HG03139 (cell line): ENCODE measurements around the gene CHRD.
"Not testable (repeated sequence)": the region's sequence is repeated elsewhere in the genome, so short reads cannot be mapped to it uniquely, and the experiment has no call there.

ENCODE experiments used
- ATAC-seq: cut with Tn5 transposase; IDR thresholded peaks from one replicate; pipeline ENCODE4 v1.9.1; 2021; ENCODE audit not compliant: unreplicated experiment

The CHRD gene

DNA sequence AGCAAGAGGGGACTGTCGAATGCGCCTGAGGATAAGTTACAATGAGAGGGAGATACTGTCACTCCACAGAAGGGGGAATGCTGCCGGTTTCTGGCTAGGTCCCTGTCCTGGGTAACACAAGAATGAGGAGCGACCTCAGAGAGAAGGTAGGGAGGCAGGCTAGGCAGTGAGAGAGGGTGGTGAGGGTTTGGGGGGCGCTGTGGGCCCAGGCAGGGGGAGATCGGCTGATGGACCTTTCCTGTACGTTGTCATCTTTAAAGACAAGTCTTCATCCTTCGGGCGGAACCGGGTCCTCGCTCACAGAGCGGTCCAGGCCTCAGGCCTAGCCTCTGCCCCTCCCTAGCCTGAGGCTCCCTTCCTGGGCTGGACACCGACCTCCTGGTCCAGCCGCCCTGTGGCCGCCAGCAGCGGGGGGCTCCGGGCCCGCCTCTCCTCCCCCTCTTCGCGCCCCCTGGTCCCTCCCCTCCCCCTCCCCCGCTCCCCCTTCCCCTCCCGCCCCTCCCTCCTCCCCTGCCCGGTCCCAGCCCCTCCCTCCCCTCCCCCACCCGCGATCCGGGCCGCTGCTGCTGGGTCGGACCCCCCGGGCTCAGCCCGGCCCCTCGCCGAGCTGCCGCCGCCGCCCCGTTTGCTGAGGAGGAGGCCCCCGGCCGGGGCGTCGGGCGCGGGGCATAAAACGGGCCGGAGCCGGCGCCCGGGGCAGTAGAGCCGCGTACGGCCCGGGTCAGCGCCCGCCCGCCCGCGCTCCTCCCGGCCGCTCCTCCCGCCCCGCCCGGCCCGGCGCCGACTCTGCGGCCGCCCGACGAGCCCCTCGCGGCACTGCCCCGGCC lies at the start of gene CHRD:
CHRD (plus strand) TSS at position 697 of the 827 bp plus-strand sequence. CDS start 265 bp downstream, outside the sequence.
- no peak for ATAC-seq

DNA sequence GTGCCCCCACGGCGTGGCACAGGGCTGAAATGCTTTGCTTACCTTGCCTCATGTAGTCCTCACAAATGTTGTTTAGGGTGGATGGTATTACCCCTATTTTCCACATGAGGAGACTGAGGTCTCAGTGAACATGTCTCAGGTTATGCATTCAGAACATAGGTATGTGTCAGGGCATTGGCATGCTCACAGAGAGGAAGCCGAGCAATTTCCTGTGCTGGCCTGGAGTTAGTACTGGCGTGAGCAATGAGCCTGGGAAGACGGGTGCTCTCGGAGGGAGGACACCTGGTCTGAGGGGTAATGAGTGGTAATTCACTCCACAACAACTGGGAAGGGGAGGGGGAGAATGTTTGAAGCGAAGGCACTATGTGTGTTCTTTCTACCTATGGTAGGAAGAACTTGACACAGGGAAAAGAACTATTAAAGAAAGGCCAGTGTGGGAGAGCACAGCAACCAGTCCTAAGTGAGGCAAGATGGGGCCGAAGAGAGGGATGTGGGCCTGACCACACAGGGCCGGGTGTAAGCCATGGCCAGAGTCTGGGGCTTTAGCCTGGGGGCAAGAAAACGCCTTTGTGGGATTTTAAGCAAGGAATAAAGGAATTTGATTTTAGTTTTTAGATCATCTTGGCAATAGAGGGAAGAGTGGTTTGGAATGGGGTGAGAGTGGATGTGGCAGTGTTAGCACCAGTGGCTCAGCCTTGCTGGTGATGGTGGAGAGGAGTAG lies 47.3 kb upstream of the CHRD start:
- no peak for ATAC-seq

DNA sequence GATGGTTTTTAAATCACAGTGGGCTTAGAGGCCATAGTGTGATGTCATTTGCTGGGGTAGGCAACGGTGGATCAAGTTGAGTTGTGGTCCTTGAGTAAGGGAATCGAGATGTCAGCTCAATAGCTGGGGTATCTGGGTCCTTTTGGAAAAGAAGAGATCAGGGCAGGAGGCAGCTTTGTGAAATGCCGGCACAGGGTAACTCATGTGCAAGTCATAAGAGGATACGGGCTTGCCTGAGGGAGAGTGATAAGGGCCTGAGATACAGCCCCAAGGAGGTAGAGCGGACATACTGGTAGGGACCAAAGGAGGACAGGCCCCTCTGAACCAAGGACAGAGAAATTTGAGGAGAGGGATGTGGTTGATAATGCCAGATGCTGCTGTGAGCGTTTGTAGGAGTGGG lies 46.7 kb upstream of the CHRD start:
- ATAC-seq: no peak

DNA sequence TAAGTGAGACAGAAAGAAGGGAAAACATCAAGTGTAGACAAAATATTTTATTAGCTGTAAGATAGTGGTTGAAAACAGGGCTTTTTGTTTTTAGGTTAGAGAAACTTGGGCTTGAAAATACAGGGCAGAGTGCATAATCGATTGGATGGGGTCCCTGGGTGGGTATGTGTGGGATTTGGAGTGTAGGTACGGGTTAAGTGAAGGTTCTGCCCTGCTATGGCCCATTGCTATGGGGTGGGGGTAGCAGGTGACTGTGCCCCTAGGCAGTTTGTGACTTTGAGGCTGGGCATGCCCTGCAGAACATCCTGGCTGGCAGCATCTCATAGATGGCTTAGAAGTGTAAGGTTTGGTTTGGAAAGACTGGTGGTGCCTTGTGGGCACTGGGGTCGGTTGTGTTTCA lies 46.2 kb upstream of the CHRD start:
- no peak for ATAC-seq

DNA sequence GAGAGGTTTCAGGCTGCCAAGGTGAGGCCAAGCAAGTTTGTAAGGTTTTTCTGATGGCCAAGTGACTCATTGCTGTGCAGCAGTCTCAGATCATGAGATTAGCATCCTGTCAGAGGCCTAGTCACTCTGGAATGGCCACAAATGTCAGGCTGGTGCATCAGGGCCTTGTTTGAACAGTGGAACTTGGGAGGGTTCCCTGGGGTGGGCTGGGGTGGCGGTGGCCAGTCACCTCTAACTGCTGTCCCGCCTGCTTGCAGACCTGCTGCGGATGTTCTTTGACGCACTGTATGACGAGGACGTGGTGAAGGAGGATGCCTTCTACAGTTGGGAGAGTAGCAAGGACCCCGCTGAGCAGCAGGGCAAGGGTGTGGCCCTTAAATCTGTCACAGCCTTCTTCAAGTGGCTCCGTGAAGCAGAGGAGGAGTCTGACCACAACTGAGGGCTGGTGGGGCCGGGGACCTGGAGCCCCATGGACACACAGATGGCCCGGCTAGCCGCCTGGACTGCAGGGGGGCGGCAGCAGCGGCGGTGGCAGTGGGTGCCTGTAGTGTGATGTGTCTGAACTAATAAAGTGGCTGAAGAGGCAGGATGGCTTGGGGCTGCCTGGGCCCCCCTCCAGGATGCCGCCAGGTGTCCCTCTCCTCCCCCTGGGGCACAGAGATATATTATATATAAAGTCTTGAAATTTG lies 45.2 kb upstream of the CHRD start:
- no peak for ATAC-seq

DNA sequence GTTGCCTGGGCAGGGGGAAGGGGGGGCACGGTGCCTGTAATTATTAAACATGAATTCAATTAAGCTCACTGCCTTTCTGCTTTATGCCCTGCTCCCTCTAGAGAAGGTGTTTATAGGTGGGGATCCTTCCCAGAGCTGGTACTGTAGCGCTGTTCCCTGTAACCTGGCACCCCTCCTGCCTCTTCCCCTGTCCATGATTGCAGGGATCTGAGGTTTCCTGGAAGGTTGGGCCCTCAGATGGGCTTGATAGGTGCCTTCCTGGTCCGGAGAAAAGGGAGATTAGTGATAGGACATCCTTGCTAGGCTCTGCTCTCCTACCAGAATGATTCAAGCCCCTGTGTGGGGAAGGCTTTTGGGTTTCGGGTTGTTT lies 44.6 kb upstream of the CHRD start:
- no peak for ATAC-seq

DNA sequence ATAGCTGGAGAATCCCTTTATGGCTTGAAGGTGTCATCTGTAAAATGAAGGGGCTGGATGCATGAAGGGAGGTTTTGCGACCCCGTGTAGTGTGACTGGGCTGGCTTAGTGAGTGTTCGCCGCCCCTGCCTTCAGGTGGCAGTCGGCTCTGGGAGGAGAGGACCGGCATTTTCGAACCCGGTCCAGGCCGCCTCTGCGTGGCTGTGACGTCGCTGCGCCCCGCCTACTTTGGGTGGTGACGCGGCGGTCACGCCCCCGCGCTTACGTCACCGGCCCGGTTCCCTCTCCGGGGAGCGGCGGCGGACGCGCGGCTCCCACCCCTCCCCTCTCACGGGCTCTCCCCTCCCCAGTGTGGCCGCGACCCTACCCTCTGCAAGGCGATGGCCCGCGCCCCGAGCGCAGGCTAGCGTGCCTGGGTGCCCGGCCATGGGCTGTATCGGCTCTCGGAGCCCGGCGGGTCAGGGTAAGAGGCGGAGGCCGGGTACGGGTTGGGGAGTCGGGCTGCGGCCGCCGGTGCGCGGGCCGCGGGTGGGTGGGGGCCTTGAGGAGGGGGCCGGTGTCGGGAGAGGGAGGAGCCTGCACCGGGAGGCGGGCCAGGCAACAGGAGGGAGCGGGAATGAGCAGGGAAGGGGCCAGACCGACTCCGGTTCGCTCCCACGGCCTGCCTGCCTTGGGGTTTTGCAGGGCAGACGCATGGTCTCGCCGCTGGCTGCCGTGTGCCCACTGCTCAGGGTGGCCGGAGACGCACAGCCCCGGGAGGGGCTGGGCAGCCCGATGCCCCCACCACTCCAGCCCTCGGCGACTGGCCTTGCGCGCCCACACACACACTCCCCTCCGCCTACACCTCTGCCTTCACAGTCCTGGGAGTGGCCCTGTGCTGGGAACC lies 44.0 kb upstream of the CHRD start:
- ATAC-seq: peak; percentile 57

DNA sequence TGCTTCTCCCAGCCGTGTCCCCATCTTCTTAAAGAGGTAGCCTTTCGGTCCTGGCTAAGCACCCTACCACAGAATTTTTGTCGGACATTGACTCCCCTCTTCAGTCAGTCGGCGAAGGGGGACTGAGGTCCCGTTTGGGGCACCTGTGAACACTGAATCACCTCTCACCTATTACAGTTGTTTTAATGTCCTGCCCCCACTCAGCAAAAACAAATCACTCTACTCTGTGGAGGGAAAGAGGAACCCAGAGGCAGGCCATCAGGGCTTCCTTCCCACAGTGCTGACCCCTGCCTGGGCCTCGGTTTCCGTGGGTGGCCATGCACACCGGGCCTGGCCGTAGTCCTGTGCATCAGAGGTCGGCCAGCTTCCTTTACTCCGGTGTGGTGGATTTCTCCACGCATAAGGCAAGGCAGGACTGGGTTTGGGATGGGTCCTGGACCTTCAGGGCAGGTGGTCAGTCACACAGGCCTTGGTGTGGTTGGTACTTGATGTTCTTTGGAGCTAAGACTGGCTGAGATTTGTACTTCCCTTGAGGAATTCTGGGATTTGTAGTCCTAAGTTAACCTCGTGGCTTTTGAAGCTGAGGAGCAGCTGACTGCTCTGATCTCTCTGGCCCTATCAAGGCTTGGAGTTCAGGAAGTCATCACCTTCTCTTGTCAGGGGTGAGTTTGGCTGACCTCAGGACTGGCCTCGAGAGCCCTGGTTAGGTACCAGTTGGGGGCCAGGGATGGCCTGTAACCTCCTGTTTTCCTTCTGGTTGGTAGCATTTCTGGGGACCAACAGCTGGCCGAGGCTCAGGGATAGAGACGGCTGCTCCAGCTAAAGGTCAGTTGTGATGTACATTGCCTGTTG lies 43.1 kb upstream of the CHRD start:
- ATAC-seq: no peak

DNA sequence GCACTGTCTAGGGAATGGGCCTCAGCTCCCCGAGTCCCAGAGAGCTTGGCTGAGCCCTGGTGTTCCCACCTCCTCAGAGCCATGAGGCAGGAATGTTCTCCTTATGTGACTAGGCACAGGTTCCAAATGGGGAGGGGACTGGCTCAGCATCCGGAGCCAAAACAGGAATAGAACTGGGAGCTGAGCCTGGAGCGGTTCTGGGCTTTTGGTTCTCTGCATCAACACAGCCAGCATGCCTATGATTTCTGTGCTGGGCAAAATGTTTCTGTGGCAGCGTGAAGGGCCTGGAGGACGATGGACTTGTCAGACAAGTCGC lies 42.5 kb upstream of the CHRD start, which contains the start of gene FAM131A:
FAM131A (plus strand) TSS at position 202 of the 316 bp plus-strand sequence; CDS start at position 233, 31 bp downstream.
- ATAC-seq: no peak

DNA sequence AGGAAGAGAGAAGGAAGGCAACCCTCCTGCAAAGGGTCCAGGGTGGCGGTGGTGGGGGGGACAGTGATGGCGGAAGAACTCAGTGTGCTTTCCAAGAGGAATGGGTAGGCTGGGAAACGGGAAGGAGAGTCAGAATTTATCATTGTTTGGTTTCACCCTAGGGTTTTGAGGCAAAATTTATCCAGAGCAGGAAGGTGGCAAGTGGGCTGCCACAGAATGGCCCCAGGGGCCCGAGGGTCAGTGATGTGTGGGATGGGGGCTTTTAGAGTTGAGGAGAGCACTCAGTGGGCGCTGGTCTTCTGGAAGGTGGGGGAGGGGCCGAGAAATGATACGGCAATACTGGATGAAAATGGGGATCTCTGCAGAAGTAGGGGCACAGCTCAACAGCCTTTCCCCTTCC lies 41.9 kb upstream of the CHRD start:
- no peak for ATAC-seq

DNA sequence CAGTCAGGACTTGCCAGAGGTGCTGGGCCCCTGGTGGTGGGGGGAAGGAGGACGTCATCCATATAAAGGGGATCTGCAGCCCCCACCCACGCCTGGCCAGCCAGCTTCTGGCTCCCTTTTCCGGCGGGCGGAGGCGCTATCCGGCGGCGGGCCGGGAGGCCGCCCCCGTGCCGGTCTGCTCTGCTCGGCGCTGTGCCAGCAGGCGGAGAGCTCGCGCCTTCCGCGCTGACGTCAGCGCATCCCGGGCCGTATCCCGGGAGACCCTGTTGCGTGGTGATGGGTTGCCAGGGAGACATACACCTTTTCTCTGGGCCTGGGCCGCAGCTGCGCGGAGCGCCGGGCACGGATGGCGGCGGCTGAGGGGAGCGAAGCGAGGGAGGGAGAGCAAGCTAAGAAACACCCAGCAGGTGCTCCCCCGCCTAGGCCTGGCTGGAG lies 41.3 kb upstream of the CHRD start:
- ATAC-seq: no peak

DNA sequence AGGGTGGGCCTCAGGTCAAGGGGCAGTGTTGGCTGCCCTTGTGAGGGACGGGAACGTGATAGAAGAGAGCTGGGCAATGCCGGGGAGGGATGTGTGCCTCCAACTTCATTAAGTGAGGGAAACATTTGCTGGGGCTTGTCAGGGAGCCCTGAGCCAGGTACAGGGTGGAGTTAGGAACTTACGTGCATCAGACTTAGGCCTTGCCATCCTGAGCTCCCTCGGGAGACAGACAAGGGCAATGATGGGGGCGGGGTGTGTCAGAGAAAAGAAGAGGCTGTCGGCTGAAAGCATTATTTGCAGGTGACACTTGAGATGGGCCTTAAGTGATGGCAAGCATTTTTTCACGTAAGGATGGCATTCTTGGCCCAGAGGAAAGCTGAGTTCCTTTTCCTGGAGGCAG lies 40.9 kb upstream of the CHRD start:
- ATAC-seq: no peak

DNA sequence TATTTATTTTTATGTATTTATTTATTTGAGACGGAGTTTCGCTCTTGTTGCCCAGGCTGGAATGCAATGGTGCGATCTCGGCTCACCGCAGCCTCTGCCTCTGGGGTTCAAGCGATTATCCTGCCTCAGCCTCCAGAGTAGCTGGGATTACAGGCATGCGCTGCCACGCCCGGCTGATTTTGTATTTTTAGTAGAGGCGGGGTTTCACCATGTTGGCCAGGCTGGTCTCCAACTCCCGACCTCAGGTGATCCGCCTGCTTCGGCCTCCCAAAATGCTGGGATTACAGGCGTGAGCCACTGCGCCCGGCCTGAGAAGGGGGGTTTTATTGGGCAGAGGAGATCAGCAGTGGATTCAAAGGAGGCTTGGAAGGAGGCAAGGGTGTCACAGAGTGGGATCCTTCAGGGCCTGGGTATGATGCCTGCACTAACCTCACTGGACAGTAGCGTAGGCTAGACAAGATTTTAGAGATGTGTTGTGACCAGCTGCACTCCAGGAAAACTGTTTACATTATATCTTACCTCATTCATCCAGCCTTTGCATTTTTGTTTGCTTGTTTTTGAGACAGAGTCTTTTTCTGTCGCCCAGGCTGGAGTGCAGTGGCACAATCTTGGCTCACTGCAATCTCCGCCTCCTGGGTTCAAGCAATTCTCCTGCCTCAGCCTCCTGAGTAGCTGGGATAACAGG lies 40.3 kb upstream of the CHRD start:
- not testable (repeated sequence) for ATAC-seq

DNA sequence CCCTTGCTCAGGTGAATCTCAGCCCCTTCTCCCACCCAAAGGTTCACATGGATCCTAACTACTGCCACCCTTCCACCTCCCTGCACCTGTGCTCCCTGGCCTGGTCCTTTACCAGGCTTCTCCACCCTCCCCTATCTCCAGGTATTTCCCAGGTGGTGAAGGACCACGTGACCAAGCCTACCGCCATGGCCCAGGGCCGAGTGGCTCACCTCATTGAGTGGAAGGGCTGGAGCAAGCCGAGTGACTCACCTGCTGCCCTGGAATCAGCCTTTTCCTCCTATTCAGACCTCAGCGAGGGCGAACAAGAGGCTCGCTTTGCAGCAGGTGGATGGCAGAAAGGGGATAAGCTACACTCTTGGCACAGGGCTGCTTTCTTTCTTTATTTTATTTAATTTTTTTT lies 37.9 kb upstream of the CHRD start:
- ATAC-seq: no peak

DNA sequence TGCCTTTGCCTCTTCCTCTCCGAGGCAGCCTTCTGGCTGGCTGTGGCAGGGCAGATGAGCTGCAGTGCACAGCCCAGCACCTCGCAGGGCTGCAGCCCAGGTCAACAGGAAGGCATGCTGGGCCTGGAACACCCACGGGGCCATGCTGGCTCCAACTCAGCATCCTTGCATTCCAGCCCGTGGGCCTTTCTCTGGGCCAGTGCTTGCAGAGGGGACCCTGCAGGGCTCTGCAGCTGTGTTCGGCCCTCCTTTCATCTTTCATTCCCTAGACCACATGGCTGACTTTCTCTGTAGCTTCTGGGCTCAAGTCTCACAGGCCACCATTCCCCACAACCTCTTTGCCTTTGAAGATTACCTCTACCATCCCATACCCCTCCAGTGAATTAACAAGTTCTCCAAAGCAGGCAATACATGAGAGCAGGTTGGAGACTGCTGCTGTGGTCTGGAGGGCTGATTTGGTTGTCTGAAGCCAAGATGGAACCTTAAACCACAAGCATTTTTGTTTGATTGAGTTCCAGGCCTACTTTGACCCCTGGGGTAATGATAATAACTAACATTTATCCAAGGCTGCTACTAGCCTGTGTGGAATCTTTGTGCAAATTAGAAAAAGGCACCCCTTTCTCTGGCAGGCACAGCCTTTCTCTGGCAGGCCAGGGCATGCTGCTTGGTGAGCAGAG lies 36.5 kb upstream of the CHRD start:
- ATAC-seq: no peak

DNA sequence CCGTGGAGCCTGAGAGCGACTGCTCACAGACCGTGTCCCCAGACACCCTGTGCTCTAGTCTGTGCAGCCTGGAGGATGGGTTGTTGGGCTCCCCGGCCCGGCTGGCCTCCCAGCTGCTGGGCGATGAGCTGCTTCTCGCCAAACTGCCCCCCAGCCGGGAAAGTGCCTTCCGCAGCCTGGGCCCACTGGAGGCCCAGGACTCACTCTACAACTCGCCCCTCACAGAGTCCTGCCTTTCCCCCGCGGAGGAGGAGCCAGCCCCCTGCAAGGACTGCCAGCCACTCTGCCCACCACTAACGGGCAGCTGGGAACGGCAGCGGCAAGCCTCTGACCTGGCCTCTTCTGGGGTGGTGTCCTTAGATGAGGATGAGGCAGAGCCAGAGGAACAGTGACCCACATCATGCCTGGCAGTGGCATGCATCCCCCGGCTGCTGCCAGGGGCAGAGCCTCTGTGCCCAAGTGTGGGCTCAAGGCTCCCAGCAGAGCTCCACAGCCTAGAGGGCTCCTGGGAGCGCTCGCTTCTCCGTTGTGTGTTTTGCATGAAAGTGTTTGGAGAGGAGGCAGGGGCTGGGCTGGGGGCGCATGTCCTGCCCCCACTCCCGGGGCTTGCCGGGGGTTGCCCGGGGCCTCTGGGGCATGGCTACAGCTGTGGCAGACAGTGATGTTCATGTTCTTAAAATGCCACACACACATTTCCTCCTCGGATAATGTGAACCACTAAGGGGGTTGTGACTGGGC lies 35.1 kb upstream of the CHRD start:
- no peak for ATAC-seq

DNA sequence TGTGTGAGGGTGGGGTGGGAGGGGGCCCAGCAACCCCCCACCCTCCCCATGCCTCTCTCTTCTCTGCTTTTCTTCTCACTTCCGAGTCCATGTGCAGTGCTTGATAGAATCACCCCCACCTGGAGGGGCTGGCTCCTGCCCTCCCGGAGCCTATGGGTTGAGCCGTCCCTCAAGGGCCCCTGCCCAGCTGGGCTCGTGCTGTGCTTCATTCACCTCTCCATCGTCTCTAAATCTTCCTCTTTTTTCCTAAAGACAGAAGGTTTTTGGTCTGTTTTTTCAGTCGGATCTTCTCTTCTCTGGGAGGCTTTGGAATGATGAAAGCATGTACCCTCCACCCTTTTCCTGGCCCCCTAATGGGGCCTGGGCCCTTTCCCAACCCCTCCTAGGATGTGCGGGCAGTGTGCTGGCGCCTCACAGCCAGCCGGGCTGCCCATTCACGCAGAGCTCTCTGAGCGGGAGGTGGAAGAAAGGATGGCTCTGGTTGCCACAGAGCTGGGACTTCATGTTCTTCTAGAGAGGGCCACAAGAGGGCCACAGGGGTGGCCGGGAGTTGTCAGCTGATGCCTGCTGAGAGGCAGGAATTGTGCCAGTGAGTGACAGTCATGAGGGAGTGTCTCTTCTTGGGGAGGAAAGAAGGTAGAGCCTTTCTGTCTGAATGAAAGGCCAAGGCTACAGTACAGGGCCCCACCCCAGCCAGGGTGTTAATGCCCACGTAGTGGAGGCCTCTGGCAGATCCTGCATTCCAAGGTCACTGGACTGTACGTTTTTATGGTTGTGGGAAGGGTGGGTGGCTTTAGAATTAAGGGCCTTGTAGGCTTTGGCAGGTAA lies 34.3 kb upstream of the CHRD start:
- no peak for ATAC-seq
